NCI-H2196 treated with DMSO at 0.1 percent for 48 hours (cell line): Measurements from ENCODE around the gene FOXK2.
"Not testable (repeated sequence)": the region's sequence is repeated elsewhere in the genome, so short reads cannot be mapped to it uniquely, and the experiment has no call there.

Source experiments
- DNase-seq: peaks from one replicate; lab custom pipeline; 2025; ENCODE audit not compliant: unreplicated experiment; lab: John Stamatoyannopoulos, UW

FOXK2 gene

DNA sequence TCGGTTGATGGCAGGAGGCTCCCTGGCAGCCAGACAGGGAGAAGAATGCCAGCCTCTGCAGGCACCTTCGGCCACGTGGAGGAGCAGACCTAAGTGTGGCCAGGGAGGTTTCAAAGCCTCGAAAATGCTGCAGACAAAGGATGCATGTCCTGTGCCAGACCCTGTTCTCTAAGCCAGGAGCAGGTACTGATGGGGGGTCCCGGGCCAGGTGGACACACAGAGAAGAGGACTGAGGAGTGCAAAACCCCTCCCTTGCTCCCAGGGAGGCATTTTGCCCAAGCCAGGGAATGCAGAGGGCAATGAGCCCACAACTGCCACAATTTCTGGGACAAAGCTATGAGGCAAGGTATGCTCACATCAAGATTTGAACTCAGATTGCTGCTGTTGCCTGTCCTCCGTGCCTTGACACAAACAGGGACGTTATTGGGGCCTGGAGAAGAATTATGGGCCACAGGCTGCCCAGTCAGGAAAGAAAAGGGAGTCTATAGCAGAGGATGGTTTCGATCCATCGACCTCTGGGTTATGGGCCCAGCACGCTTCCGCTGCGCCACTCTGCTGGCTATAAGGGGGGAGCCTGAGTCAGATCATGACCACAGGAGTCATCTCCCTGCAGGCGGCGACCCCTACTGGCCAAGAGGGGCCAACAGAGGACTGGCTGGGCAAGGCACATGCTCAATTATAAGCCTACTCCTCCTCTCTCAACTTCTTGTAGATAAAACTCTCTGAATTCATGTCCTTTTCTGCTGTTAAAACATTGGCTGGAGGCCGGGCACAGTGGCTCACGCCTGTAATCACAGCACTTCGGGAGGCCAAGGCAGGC lies 25.1 kb upstream of the FOXK2 start:
- DNase-seq: peak; percentile 66

DNA sequence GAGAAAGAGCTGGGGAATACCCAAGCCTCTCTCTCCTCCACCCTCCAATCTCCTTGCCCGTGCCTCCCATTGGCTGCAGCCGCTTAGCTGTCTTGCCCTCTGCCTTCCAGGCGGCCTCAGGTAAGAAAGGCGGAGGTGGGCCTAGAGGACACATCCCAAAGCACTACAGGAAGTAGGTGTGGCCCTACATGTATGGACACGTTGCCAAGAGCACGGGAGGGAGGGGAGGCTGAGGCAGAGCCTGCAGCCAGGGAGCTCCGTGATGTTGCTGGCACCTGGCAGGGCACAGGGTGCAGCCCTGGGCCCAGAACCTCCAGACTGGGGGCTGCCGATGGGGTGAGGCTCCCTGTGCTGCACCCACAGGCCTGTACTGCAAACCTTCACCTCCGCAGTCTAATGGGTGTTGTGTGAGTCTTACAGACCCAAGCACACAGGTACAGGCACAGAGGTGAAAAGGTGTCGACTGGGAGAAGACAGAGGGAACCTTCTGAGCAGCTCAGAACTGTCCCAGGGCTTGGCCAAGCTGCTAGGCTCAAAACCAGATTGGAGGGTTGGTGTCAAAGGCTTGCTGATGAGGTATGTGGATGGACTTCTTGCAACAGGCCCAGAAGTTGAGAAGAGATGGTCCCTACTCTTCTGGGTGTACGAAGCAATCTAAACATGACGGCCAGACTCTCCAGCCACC lies 23.5 kb upstream of the FOXK2 start:
- peak; percentile 98 for DNase-seq

DNA sequence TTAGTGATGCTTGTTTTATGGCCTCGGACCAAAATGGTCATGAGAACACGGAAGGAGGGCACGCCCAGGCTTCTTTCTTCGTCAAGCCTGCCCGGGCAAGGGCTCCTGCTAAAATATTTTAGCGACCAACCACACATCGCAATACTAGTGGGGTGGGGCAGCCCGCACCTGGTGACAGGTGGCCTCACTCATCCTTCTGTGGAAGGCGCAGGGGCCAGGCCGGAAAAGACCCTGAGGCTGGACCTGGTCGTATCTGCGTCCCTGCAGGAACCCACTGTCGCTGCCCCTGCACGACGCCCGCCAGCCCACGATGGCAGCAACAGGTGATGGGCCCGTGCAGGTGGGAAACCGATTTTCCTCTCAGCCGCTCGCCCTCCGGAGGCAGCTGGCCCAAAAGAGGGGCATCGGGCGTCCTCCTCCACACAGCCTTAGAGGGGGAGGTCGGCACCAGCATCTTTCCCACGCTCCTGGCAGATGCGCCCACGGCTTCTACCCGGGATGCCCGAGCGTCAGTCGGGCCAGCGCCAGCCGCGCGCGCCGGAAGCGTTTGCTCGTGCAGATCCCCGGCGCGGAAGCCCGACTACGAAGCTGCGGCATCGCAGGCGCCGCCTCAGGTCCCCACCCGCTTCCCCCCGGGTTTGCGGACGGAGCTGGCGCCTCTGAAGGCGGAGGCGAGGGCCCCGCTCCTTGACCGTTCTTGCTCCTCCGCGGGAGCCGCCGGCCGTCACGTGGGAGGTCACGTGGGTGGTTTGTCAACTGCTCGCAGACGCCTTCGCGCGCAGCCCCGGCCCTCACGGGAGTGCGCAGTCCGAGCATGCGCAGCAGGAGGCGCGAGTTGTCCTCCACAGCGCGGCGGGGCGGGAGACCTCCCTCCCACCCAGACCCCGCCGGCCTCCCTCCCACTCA lies 22.8 kb upstream of the FOXK2 start:
- DNase-seq: peak; percentile 95

DNA sequence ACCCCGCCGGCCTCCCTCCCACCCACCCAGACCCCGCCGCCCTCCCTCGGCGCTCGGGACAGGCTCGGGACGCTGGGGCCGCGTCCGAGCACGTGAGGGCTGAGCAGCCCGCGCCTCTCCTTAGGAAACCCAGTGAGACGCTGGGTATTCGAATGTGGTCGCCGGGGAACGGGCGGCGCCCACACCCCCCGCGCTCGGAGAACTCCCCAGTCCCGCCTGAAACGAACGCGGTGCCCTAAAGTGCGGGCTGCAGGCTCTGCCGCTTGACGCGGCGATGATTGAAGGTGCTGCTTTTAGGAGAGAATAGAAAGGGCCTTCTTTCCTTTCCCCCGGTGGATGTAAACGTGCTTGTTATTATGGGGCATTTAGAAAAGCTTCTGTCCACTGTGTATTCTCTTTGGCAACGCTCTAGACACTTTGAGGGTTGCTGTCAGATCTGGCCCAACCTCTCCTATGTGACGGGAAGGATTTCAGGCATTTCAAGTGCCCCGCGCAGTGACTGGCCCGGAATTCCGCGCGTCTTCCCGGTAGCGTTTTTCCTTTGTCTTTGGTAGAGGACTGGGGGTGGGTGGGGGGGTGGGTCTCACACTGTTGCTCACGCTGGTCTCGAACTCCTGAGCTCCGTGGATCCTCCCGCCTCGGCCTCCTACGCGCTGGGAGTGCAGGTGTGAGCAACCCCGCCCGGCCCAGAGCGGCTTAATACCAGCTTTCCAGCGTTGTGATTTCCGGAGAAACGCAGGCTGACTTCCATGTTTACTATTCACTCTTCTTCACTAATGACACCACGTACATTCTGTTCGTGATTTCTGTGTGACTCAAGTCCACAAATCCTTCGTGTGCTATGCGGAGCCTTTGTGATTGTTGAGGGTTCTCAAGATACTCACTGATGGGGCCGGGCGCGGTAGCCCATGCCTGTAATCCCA lies 21.8 kb upstream of the FOXK2 start:
- DNase-seq: peak; percentile 62

DNA sequence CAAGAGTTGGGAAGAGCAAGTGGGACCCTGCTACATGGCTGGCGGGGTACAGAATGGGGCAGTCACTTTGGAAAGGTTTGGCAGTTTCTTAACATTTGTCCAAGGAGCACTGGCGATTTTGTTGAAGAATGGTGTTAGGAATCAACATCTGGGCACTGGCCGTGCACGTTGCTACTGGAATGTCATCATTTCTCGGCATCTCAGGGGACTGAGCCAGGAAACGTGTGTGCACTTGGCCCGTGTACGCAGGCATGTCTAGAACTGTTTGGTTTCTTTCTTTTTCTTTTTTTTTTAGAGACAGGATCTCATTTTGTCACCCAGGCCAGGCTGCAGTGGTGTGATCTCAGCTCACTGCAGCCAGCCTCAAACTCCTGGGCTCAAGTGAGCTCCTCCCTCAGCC lies 17.3 kb upstream of the FOXK2 start:
- DNase-seq: no peak

DNA sequence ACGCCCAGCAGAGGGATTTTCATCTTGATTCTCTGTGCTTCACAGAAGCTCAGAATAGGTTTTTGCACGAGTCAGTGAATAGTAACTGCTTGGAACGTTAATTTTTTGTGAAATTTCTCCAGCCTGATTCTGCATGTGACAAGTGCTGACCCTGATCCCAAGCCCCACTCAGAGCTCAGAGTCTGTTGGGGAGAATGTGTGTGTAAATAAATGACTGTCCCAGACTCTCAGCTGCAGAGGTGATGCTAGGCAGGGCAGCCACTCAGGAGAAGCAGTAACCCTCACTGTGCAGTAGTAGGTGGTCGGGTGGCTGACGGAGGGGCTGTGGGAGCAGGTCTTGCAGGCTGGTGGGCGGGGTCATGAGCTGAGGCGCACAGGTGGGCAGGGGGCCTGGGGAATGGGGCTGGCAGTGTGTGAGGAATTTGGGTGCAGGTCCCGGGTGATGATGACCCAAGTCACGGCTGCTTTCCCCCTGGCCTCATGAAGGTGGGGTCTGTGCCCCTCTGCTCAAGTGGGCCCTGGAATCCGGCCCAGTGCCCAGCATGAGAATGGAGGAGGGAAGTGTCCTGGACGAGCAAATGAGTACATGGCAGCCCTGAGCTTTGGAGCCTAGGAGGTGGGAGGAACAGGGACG lies 16.3 kb upstream of the FOXK2 start:
- DNase-seq: no peak

DNA sequence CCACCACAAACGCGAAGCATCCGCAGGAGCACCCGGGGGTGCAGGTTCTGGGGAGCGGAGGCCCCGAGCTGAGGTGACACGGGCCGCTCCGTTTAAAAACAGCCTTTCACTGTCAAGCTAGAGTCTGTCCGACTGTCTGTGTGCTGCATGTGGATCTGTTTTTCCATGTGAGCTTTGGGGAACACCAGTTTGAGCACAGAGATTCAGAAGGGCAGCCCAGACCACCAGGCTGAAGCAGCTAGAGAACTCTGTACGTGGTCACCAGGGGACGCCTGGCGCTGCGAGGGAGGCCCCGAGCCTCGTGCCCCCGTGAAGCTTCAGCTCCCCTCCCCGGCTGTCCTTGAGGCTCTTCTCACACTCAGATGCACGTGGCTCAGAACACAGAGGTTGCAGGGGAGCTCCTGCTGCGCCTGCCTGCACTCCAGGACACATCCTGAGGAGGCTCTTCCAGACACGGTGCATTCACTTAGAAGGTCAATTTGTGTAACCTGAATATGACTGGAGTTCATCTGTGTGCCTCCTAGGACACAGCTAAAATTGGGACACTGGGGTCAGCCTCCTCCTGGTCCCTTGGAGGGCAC lies 15.7 kb upstream of the FOXK2 start:
- no peak for DNase-seq

DNA sequence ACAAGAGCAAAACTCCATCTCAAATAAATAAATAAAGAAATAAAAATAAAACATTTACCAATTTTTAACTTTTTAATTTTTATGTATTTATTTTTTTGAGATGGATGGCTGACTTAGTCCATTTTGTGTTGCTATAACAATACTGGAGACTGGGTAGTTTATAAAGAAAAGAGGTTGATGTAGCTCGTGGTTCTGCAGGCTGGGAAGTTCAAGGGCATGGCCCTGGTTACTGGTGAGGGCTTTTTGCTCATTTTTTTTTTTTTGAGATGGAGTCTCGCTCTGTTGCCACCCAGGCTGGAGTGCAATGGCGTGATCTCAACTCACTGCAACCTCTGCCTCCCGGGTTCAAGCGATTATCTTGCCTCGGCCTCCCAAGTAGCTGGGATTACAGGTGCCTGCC lies 14.2 kb upstream of the FOXK2 start:
- no peak for DNase-seq

DNA sequence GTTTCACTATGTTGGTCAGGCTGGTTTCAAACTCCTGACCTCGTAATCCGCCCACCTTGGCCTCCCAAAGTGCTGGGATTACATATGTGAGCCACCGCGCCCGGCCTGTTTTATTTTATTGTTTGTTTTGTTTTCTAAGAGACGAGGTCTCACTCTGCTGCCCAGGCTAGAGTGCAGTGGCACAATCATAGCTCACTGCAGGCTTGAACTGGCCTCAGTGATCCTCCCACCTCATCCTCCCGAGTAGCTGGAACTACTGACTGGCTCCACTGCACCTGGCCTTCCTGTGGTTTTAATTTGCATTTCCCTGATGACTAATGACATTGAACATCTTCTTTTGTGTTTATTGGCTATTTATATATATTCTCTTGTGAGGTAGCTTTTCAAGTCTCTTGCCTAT lies 13.1 kb upstream of the FOXK2 start:
- not testable (repeated sequence) for DNase-seq

DNA sequence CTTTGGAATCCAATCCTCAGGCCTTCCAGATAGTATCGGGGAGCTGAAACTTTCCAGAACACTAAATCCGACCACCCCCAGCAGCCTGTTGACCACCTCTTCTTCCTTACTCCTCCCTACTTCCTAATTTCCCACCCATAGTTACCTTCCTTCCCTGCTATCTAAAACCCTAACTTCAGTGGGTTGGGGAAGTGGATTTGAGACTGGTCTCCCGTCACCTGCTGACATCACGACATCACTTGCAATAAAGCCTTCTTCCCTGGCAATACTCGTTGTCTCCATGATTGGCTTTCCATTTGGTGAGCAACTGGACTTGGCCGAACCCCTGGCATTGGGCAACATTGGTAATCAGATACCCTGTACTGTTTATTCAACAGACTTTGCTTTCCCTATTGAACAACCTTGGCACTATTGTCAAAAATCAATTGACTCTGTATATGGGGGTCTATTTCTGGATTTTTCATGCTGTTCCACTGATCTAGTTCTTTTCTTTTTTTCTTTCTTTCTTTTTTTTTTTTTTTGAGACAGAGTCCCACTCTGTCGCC lies 11.8 kb upstream of the FOXK2 start:
- no peak for DNase-seq

DNA sequence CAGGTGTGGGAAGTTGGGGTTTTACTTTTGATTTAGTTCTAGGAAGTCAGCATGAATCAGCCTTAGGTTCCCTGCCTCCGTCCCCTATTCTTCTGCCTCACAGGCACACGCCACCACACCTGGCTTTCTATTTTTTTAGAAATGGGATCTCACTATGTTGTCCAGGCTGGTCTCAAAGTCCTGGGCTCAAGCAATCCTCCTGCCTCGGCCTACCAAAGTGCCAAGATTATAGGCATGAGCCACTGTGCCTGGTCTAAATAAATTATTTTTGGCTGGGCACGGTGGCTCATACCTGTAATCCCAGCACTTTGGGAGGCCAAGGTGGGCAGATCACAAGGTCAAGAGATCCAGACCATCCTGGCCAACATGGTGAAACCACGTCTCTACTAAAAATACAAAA lies 7.9 kb upstream of the FOXK2 start:
- DNase-seq: not testable (repeated sequence)

DNA sequence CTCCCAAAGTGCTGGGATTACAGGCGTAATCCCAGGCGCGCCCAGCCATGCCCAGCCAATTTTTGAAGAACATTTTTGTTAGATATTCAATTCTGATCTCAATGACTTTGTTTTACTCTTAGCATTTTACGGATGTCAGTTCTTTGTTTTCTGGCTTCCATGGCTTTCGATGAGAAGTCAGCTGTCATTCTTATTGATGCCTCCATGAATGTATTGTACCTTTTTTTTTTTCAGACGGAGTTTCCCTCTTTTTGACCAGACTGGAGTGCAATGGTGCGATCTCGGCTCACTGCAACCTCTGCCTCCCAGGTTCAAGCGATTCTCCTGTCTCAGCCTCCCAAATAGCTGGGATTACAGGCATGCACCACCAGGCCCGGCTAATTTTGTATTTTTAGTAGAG lies 5.7 kb upstream of the FOXK2 start:
- DNase-seq: not testable (repeated sequence)

DNA sequence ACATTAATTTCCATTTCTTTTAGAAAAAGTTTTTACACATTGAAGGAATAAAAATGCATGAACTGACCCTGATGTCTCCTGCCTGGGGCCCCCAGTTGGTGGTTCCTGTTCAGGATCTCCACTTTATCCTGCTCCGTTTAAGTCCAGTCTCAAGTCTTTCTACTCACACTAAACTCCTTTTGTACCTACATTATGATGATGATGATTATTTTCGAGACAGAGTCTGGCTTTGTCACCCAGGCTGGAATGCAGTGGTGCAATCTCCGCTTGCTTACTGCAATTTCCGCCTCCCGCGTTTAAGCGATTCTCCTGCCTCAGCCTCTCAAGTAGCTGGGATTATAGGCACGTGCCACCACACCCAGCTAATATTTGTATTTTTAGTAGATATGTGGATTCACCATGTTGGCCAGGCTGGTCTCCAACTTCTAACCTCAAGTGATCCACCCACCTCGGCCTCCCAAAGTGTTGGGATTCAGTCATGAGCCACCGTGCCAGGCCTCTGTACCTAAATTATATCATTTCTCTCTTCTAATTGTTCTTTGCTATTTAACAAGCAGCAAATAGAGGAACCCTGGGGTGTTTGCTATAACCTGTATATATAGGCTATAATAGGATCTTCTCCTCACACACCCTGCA lies 2.2 kb upstream of the FOXK2 start:
- no peak for DNase-seq

DNA sequence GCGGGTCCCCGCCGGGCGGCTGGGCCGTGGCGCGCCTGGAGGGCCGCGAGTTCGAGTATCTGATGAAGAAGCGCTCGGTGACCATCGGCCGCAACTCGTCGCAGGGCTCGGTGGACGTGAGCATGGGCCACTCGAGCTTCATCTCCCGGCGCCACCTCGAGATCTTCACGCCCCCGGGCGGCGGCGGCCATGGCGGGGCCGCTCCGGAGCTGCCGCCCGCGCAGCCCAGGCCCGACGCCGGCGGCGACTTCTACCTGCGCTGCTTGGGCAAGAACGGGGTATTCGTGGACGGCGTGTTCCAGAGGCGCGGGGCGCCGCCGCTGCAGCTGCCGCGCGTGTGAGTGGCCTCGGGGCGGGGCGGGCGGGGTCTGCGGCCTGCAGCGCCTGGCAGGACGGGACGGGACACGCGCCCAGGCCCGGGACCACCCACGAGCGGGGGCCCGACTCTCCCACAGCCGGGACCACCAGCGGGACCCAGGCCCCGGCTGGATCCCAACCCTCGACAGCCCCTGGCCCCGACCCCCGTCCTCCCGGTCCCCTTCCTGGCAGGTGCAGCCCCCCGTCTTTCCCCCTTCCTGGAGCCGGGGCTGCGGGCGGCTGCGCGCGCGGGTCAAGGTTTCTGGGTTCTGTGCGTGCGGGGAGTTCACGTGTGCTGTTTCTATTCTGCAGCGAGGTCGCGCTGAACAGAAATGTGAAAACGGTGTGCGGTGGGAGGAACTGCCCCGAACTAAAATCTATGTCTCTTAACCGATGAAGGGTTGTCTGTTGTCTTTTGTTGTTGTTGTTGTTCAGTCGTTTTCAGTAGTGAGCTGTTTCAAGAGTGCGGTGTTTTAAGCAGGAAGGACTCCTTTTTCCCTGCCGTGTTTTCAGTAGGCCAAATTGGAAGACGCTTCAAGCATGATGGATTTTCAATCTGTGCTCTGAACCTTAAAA lies 705 bp downstream of the FOXK2 start:
- no peak for DNase-seq

DNA sequence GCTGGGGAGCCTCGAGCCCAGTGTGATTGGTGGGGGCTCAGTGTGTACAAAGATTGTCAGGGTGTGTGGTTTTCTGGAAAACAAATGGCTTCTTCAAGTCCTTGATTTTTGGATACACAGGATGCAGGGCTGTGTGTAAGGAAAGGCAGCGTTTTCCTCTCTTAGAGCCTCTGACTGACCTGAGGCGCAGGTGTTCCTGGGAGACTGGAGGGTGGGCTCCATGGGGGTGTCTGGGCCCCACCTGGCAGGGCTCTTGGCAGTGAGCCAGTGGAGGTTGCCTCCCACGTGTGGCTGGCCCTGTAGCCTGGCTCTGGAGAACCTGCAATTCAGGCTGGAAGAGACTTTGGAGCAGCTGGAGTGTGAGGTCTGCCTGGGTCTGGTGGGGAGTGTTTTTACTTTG lies 5.0 kb downstream of the FOXK2 start:
- no peak for DNase-seq

DNA sequence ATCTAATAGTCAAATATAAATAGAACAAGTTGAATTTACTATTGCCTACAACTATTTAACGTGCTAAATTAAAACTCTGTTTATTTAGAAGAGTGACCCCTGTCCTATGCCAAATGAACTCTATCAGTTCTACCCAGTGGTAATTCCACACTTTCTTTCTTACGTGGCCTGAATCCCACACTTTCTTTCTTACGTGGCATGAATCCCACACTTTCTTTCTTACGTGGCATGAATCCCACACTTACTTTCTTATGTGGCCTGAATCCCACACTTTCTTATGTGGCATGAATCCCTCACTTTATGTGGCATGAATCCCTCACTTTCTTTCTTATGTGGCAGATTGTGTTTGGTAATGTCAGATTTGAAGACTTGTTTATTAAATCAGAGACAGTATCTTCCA lies 6.2 kb downstream of the FOXK2 start:
- DNase-seq: no peak

DNA sequence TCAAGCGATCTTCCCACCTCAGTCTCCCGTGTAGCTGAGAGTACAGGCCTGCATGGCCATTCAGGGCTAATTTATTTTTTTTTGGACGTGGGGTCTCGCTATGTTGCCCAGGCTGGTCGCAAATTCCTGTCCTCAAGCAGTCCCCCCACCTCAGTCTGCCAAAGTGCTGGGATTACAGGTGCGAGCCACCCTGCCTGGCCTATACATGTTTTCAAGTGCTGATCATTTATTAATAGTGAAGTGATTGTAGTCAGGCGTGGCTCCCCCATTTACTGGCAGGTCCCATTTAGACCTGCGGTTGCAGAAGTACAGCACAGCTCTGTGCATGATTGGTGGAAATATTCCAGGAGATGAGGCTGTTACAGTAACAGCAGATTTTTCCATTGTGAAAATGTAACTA lies 8.4 kb downstream of the FOXK2 start:
- DNase-seq: no peak
